Panc1 (cell line): ENCODE results near the gene BRINP3. TPM values are rescaled to one million over a fixed set of nuclear protein-coding genes. Genes with fewer than 3 reads are reported as not detected.

ENCODE experiments used
- ATAC-seq: fragments of 200-7000 bp; cut with Tn5 transposase; 2 replicates; pipeline ENCODE4 v1.9.1; 2020; ENCODE audit warnings: mild to moderate bottlenecking, moderate library complexity
- BruUV-seq: library from RNA; stranded (reverse); fragments of 400-500 nt; replicated peaks from 2 replicates; lab custom pipeline; 2021; lab: Mats Ljungman, UMichigan
- CTCF ChIA-PET: fragments of 300-600 bp; sonication (Branson Sonifier 250); formaldehyde crosslinking; loops from one replicate; lab custom pipeline; 2022; ENCODE audit warnings: antibody characterized with exemption; lab: Charles Lee
- POLR2A ChIA-PET: fragments of 300-600 bp; sonication (Branson Sonifier 250); formaldehyde crosslinking; loops from one replicate; lab custom pipeline; 2022; ENCODE audit warnings: antibody characterized with exemption; lab: Charles Lee
- DNase-seq: peaks from one replicate; pipeline ENCODE4 v3.0.0-alpha.2; 2010; ENCODE audit warnings: low read depth, low spot score
- H3K27ac ChIP-seq: 2 replicates; pipeline ENCODE4 v1.5.1; 2011; ENCODE audit warnings: mild to moderate bottlenecking, low read length, inconsistent platforms
- H3K27me3 ChIP-seq: fragments of 200-500 bp; sonication (Bioruptor generic); 2 replicates; pipeline ENCODE4 v1.6.0; 2014; ENCODE audit warnings: low read length, inconsistent platforms; ENCODE audit not compliant: control insufficient read depth, insufficient read depth
- H3K36me3 ChIP-seq: fragments of 200-500 bp; sonication (Bioruptor generic); 2 replicates; pipeline ENCODE4 v1.5.1; 2014; ENCODE audit warnings: inconsistent platforms, mild to moderate bottlenecking, low read length, moderate library complexity; ENCODE audit not compliant: control insufficient read depth, insufficient read depth
- H3K4me1 ChIP-seq: 2 replicates; pipeline ENCODE4 v1.5.1; 2011; ENCODE audit warnings: inconsistent platforms, mild to moderate bottlenecking, low read length, moderate library complexity; ENCODE audit not compliant: control insufficient read depth, insufficient read depth
- H3K4me3 ChIP-seq, 2 experiments: 2 replicates each; pipeline ENCODE4 v1.5.1; 2011 to 2012; ENCODE audit warnings: low read depth in 2 of 2, low read length in 2 of 2, mild to moderate bottlenecking in 2 of 2, inconsistent platforms in 1 of 2, moderate library complexity in 1 of 2
- H3K9me3 ChIP-seq: fragments of 200-500 bp; sonication (Bioruptor generic); 2 replicates; pipeline ENCODE4 v1.5.1; 2014; ENCODE audit warnings: low read depth, mild to moderate bottlenecking, inconsistent platforms, low read length, moderate library complexity; ENCODE audit not compliant: control insufficient read depth, insufficient read depth
- POLR2AphosphoS5 ChIP-seq: IDR thresholded peaks from 2 replicates; pipeline ENCODE4 v1.6.1; 2012; ENCODE audit warnings: mild to moderate bottlenecking, low read depth, low read length, moderate library complexity
- REST ChIP-seq, 2 experiments: IDR thresholded peaks; 2 replicates each; pipeline ENCODE4 v1.6.1; 2011 to 2012; ENCODE audit warnings: low read depth in 2 of 2, control low read depth in 1 of 2, low read length in 1 of 2, mild to moderate bottlenecking in 1 of 2, moderate library complexity in 1 of 2; ENCODE audit not compliant: insufficient read depth in 1 of 2
- SIN3A ChIP-seq: IDR thresholded peaks from 2 replicates; pipeline ENCODE4 v1.6.1; 2012; ENCODE audit warnings: low read depth, mild to moderate bottlenecking, low read length, moderate library complexity, borderline replicate concordance; ENCODE audit not compliant: insufficient read depth
- TCF7L2 ChIP-seq: IDR thresholded peaks from 2 replicates; pipeline ENCODE4 v1.6.1; 2011; ENCODE audit warnings: mild to moderate bottlenecking, low read depth, low read length, inconsistent platforms
- in situ Hi-C: cut with HindIII; loops from 2 replicates; pipeline ENCODE4 v1.10.0; 2016; ENCODE audit warnings: low sequenced_read_pairs, low pct_unique_long_range_greater_than_20kb
- intact Hi-C: fragments of 100-400 bp; cut with micrococcal nuclease; formaldehyde crosslinking; loops from one replicate; pipeline ENCODE4 v1.10.0; 2022; ENCODE audit not compliant: unreplicated experiment
- total RNA-seq: library from RNA; stranded (reverse); gene quantifications from one replicate; pipeline ENCODE4 v1.2.1, GENCODE V29; 2021; ENCODE audit not compliant: unreplicated experiment
- TF ChIP-seq, protein P1 (sequence below): fragments of 450-650 bp; IDR thresholded peaks from 2 replicates; pipeline ENCODE4 v1.5.1; 2017; ENCODE audit warnings: mild to moderate bottlenecking

Gene BRINP3
- total RNA-seq, 1 experiment from 2014 or later, result 1.0 TPM

DNA sequence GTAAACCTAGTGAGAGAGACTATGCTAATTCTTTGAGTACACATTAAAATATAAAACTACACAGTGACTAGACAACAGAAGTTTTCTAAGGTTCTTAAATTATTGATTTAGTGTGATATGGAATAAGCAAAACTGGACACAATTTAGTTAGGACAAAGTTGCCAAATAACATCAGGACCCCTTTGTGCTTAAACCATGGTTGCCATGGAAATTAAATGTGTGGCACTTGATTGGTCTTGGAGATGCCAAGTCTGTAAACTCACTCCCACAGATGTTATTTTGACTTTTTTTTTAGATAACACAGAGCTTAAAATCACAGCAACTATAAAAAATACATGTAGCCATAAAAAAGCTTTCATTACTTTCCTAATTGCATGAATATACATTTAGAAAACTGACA lies 234.6 kb downstream of the BRINP3 start:
- intact Hi-C loops, result no loop called here
- no peak for ATAC-seq
- no TSS peak for BruUV-seq

GRCh38 chr1:190226006-190226405 lies 251.7 kb downstream of the BRINP3 start:
- ChIA-PET POLR2A (no interaction called here), CTCF (no interaction called here)
- no peaks in the 10 kb centered on the region for H3K36me3 ChIP-seq
- TF ChIP-seq, protein P1, sequence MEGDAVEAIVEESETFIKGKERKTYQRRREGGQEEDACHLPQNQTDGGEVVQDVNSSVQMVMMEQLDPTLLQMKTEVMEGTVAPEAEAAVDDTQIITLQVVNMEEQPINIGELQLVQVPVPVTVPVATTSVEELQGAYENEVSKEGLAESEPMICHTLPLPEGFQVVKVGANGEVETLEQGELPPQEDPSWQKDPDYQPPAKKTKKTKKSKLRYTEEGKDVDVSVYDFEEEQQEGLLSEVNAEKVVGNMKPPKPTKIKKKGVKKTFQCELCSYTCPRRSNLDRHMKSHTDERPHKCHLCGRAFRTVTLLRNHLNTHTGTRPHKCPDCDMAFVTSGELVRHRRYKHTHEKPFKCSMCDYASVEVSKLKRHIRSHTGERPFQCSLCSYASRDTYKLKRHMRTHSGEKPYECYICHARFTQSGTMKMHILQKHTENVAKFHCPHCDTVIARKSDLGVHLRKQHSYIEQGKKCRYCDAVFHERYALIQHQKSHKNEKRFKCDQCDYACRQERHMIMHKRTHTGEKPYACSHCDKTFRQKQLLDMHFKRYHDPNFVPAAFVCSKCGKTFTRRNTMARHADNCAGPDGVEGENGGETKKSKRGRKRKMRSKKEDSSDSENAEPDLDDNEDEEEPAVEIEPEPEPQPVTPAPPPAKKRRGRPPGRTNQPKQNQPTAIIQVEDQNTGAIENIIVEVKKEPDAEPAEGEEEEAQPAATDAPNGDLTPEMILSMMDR, result no peak
- TF ChIP-seq SIN3A (no peak), POLR2AphosphoS5 (no peak), REST (IDR thresholded peaks at IDR 0.05; ENCODE audit: insufficient read depth in 1 of 2, low read depth in 2 of 2, low read length in 1 of 2) (no peak), TCF7L2 (no peak)
- H3K9me3 ChIP-seq, result no peaks in the 10 kb centered on the region
- in situ Hi-C loops (no loop called here), intact Hi-C loops (no loop called here)
- H3K27me3 ChIP-seq, result no peaks in the 10 kb centered on the region
- no peak overlapping the region for H3K4me3 ChIP-seq
- H3K4me1 ChIP-seq, result no peaks in the 10 kb centered on the region
- DNase-seq (no peak), ATAC-seq (no peak)
- no peak overlapping the region for H3K27ac ChIP-seq
- no TSS peak for BruUV-seq

More for the DNA sequence above, 234.6 kb downstream of the BRINP3 start:
- H3K36me3 ChIP-seq, result no peaks in the 10 kb centered on the region; the same call in 1 of the 2 replicates
- H3K27me3 ChIP-seq, result no peaks in the 10 kb centered on the region
- no peak overlapping the region for H3K27ac ChIP-seq
- no peaks in the 10 kb centered on the region for H3K9me3 ChIP-seq
- in situ Hi-C loops, result no loop called here
- ChIA-PET CTCF (no interaction called here), POLR2A (no interaction called here)
- H3K4me3 ChIP-seq, result no peak overlapping the region
- no peaks in the 10 kb centered on the region for H3K4me1 ChIP-seq
- TF ChIP-seq REST (IDR thresholded peaks at IDR 0.05; ENCODE audit: insufficient read depth in 1 of 2, low read depth in 2 of 2, low read length in 1 of 2) (no peak), POLR2AphosphoS5 (no peak), TCF7L2 (no peak), SIN3A (no peak)
- TF ChIP-seq, protein P1, result no peak
- no peak for DNase-seq
